H54 (cell line): Measurements from ENCODE around the gene MAP2K3.

ENCODE experiments used
- DNase-seq: peaks from one replicate; pipeline ENCODE4 v3.0.0; 2011; ENCODE audit warnings: low spot score, mixed read lengths; ENCODE audit not compliant: insufficient read length
- FAIRE-seq: peaks from 3 replicates; lab custom pipeline; 2011; peaks lifted over from hg19 to GRCh38; lab: Jason Lieb, UNC
- POLR2A ChIP-seq: IDR thresholded peaks from 2 replicates; pipeline ENCODE4 v1.6.1; 2011; ENCODE audit warnings: low read depth, mild to moderate bottlenecking, low read length

Gene MAP2K3

GRCh38 chr17:21249086-21249795 lies 35.3 kb upstream of the MAP2K3 start:
- DNase-seq = no peak
- no peak for FAIRE-seq
- TF ChIP-seq POLR2A = no peak

GRCh38 chr17:21249920-21250703 lies 34.4 kb upstream of the MAP2K3 start:
- FAIRE-seq (no peak), DNase-seq (no peak)
- TF ChIP-seq POLR2A = no peak

DNA sequence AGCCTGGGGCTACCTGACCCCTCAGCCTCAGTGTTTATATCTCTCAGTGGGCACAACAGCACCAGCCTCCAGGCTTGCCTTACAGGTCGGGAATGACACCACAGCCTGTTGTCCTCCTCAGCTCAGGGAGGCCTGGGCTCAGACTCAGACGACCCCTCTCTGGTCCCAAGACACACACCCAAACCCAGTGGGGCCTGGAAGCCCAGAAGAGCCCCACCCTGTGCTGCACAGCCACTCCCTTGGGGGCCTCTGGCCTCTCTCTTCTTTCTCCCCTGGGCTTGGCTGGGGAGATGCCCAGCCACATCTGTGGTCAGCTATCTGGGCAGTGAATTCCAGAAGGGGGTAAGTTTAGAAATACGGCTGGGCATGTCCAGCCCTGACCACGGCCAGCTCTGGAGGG lies 33.7 kb upstream of the MAP2K3 start:
- DNase-seq (no peak), FAIRE-seq (no peak)

DNA sequence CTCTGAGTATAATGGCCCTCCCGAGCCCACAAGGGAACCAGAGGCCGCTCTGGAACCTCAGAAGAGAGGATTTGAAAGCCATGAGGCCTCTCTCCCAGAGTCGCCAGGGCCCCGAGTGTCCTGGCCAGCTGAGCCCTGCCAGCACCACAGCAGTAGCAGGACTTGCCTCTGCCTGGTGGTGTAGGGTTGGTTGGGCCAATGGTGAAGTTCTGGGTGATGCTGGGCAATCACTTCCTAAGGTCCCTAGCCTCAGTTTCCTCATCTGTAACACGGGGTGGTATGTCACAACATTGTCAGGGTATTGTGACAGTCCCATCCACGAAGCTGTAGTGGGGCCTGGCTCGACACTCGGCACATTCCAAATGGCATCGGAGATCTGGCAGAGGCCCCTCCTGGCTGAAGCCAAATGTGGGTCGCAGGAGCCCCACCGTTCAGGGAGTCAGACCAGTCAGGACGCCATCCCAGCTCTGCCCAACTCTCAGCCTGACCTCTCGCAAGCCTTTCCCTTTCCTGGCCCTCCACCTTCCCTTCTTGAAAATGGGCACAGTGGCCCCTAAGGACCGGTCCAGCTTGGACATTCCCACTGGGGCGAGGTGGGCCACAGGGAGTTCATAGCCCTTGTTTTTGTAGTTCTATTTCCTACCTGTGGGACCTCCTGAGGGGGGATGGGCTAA lies 33.0 kb upstream of the MAP2K3 start:
- no peak for FAIRE-seq
- no peak for DNase-seq
- TF ChIP-seq POLR2A = no peak

More for the DNA sequence above, 33.7 kb upstream of the MAP2K3 start:
- TF ChIP-seq POLR2A = no peak

DNA sequence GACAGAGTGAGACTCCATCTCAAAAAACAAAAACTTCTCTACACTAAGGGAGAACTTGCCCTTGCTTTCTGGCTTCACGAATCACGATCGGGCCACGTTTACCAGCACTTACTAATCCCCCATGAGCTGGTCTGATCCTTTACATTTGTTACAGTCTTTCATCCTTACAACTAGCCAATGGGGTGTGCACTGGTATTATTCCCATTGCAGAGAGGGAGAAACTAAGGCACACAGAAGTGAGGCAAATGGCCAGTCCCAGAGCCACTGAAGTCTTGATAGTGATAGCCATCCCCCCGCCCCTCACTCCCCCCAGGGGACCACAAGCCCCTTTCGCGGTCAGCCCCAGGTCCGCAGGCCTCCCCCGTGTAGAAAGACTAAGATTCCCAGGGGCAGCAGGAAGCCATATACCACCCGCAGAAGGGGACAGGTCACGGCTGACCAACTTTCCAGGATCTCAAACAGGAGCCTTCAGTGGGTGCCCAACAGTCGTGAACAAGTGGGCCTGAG lies 32.2 kb upstream of the MAP2K3 start:
- FAIRE-seq = no peak
- DNase-seq = no peak
- no peak for TF ChIP-seq POLR2A

DNA sequence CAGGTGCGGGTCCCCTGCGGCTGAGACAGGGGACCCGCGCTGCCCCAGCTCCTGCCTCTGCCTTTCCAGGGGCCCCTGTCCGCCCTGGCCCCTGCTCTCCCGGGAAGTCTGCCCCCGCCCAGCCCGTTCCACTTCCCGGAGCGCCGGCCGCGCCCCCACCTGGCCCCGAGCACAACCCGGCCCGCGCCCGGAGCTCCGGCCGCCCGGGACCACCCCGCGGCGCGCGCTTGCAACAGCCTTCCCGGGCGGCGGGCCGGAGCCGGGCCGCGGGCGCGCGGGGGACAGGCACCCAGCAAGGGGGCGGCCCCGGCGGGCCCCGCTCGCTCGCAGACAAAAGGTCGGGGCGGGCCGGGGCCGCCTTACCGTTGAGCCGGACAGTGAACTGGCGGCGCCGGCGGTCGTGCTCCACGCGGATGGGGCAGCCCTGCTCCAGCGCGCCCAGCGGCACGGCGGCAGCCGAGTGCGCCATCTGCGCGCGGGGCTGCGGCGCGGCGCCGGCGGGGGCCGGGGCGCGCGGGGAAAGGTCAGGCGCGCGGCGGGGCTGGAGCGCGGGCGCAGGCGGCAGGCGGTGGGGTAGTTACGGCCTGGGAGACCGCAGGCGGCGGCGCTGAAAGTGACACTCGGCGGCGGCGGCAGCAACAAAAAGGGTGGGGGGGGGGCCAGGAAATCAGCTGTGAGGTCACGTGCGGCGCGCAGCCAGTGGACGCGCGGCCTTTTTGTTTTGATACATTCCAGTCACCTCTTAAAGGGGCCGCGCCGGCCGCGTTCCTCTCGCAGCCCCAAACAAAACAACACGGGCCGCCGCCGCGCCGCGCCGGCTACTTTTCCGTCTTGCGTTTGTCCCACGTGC lies 31.5 kb upstream of the MAP2K3 start, which contains the start of gene NATD1:
NATD1 (minus strand) TSS at position 615 of the 850 bp plus-strand sequence; CDS start at position 469, 146 bp downstream.
- no peak for FAIRE-seq
- DNase-seq = peak; percentile 72

DNA sequence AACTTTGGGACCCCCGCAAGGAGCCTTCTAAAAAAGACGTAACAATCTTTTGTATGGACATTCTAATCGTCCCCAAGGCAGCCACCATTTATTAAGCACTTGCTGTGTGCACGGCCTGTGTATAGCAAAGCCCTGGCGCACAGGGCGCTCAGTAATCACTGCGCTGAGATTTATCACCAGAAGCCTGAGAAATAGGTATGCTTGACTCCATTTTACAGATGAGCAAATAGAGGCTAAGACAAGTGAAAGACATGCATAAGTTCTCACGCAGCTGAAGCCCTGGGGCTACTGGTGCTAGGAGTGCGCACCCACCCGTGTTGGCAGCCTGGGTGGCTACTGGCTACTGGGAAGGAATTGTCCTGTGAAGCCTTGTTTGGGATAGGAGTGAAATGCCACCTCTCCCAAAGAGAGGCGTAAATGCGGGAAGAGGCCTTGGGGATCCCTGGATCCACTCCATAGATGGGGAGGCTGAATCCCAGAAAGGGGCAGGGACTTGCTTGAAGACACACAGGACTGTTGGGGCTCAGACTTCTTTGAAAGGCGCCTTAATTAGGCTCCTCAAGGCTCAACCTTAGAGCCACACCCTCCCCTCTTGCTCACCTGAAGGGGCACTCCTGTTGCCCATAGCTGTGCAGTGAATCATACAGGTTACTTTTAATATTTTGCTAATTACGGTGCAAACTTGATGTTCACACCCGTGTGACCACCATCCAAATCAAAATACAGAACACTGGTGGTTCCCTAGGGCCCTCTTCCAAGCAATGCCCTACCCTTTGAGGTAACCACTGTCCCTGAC lies 30.7 kb upstream of the MAP2K3 start:
- no peak for DNase-seq
- no peak for TF ChIP-seq POLR2A
- no peak for FAIRE-seq

More for the DNA sequence above, 31.5 kb upstream of the MAP2K3 start, which contains the start of gene NATD1:
- peak; percentile 67 for TF ChIP-seq POLR2A

DNA sequence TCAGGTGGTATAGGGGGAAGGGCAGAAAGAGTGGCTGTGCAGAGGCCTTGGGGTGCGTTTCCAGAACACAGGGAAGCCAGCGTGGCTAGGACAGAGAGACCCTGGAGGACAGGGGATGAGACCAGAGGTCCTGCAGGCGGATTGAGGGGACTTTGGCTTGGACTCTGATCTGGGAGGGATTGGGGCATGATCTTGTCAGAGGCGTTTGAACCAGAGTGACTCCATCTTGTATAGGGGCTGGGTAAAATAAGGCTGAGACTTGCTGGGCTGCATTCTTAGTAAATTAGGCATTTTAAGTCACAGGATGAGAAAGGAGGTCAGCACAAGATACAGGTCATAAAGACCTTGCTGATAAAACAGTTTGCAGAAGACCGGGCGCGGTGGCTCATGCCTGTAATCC lies 25.9 kb upstream of the MAP2K3 start:
- DNase-seq (no peak), FAIRE-seq (no peak)
- no peak for TF ChIP-seq POLR2A

GRCh38 chr17:21262259-21262993 lies 22.1 kb upstream of the MAP2K3 start:
- FAIRE-seq (no peak), DNase-seq (no peak)
- TF ChIP-seq POLR2A = no peak

DNA sequence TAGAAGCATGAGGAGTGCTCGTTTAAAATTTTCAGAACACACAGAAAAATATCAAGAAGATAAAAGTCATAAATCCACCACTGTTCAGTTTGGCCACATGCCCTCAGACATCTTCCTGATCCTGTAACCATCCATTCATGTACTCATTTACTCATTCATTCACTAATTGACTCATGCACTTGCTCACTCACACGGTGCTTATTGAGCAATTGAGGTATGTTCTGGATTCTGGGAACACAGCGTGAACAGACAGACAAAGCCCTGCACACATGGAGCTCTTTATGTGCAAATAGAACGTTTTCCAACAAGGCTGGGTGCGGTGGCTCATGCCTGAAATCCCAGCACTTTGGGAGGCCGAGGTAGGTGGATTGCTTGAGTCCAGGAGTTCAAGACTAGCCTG lies 21.1 kb upstream of the MAP2K3 start:
- TF ChIP-seq POLR2A = no peak
- FAIRE-seq (no peak), DNase-seq (no peak)

DNA sequence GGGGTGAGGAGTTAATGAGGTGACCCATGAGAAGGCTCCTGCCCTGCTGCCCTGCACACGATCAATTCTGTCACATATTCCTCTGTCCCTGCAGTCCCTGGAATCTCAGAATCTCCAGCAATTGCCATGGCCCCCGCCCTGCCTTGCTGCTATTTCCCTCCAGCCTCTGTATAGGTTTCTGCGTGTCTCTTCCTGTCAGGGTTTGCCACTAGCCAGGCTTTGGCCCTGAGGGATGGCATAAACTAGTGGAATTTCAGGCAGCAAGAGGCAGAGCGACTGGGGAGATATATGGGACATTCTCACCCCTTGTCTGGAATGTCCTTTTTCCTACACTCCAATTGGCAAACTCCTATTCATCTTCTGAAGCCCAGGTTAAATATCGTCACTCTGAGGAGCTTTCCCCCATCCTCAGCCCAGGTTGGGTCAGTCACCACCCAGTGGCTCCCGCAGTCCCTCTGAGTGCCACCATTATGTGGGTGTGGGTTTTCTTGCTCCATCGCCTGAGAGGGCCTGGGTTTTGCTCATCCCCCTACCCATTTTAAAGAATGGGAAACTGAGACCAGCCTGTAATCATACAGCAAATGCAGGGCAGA lies 15.8 kb upstream of the MAP2K3 start:
- DNase-seq (no peak), FAIRE-seq (no peak)

More for the DNA sequence above, 15.8 kb upstream of the MAP2K3 start:
- no peak for TF ChIP-seq POLR2A
